GM12878 (cell line): ENCODE results near the gene HSPBP1. TPM values are rescaled to one million over a fixed set of nuclear protein-coding genes. Genes with fewer than 3 reads are reported as not detected.

ENCODE experiments used
- ATF3 ChIP-seq: IDR thresholded peaks from 2 replicates; pipeline ENCODE4 v1.6.1; 2011; ENCODE audit warnings: low read depth, mild to moderate bottlenecking, low read length, moderate library complexity, borderline replicate concordance; ENCODE audit errors: extremely low read depth
- ATF7 ChIP-seq: fragments of 450-650 bp; IDR thresholded peaks from 2 replicates; pipeline ENCODE4 v1.6.1; 2016; ENCODE audit warnings: low read depth, mild to moderate bottlenecking
- CBX5 ChIP-seq: sonication (generic); IDR thresholded peaks from 2 replicates; pipeline ENCODE4 v1.6.1; 2016; ENCODE audit warnings: low read depth, moderate library complexity, mild to moderate bottlenecking, inconsistent platforms
- CREB1 ChIP-seq: IDR thresholded peaks from 2 replicates; pipeline ENCODE4 v1.6.1; 2012; ENCODE audit warnings: low read depth, mild to moderate bottlenecking, inconsistent platforms
- CREM ChIP-seq: IDR thresholded peaks from 2 replicates; pipeline ENCODE4 v1.6.1; 2014; ENCODE audit warnings: antibody characterized with exemption, low read depth
- E4F1 ChIP-seq: fragments of 450-650 bp; IDR thresholded peaks from 2 replicates; pipeline ENCODE4 v1.6.1; 2018; ENCODE audit warnings: borderline replicate concordance, mild to moderate bottlenecking; ENCODE audit not compliant: partially characterized antibody
- GATAD2B ChIP-seq: fragments of 450-650 bp; conservative IDR thresholded peaks from 2 replicates; pipeline ENCODE4 v1.6.1; 2017; ENCODE audit warnings: low read depth, mild to moderate bottlenecking, moderate library complexity
- HDAC6 ChIP-seq: fragments of 200-600 bp; sonication (generic); IDR thresholded peaks from one replicate; pipeline ENCODE4 v1.8.0; 2017; ENCODE audit warnings: antibody characterized with exemption; ENCODE audit not compliant: unreplicated experiment
- MXI1 ChIP-seq: fragments of 150-350 bp; IDR thresholded peaks from 2 replicates; pipeline ENCODE4 v1.6.1; 2011; ENCODE audit warnings: low read depth, mild to moderate bottlenecking, inconsistent platforms, low read length, improper control_type of control experiment
- PRDM15 ChIP-seq: fragments of 450-650 bp; formaldehyde crosslinking; IDR thresholded peaks from 2 replicates; pipeline ENCODE4 v1.4.0; 2020; ENCODE audit warnings: mild to moderate bottlenecking, moderate library complexity
- RB1 ChIP-seq: fragments of 450-650 bp; formaldehyde crosslinking; IDR thresholded peaks from 2 replicates; pipeline ENCODE4 v1.6.1; 2017; ENCODE audit warnings: mild to moderate bottlenecking, borderline replicate concordance
- RBBP5 ChIP-seq: fragments of 200-600 bp; sonication (generic); conservative IDR thresholded peaks from 2 replicates; pipeline ENCODE4 v1.6.1; 2016
- ZBTB4 ChIP-seq: fragments of 450-650 bp; formaldehyde crosslinking; IDR thresholded peaks from 2 replicates; pipeline ENCODE4 v1.4.0; 2022; ENCODE audit warnings: mild to moderate bottlenecking, moderate library complexity
- ZNF622 ChIP-seq: fragments of 450-650 bp; IDR thresholded peaks from 2 replicates; pipeline ENCODE4 v1.6.1; 2017; ENCODE audit warnings: mild to moderate bottlenecking, inconsistent platforms
- ZNF687 ChIP-seq: fragments of 450-650 bp; IDR thresholded peaks from 2 replicates; pipeline ENCODE4 v1.6.1; 2017; ENCODE audit warnings: mild to moderate bottlenecking, moderate library complexity
- polyA plus RNA-seq, 11 experiments: library from polyadenylated mRNA; depleted of rRNA in 4 of 11; unstranded in 6 of 11; stranded (reverse) in 5 of 11; fragments of >200 nt; fragmentation: Nextera tagmentation in 4 of 11; fragmentation: Illumina TruSeq in 1 of 11; extraction: Ambion mirVana in 4 of 11; extraction: Trizol in 1 of 11; gene quantifications; 1 replicate in 1 of 11; 2 replicates in 10 of 11; pipeline versions ENCODE4 v1.2.1 to v1.2.3, GENCODE V29; 2011 to 2016; ENCODE audit warnings: inconsistent platforms in 2 of 11, missing spikeins in 2 of 11, low read depth in 1 of 11
- total RNA-seq, 4 experiments: library from RNA; depleted of rRNA in 3 of 4; stranded (reverse); fragments of >200 nt in 3 of 4; fragmentation: Illumina TruSeq in 1 of 4; extraction: Trizol in 1 of 4; gene quantifications; 2 replicates each; pipeline versions ENCODE4 v1.2.1 to v1.2.3, GENCODE V29; 2013 to 2021

Gene HSPBP1
- total and polyA plus RNA-seq, 10 of the 15 experiments (the other 5 are each of a cell fraction or from before 2014, with no cell fraction given), result 0.18 to 83.3 (median 23.0) TPM

GRCh38 chr19:55275851-55276719, 3.8 kb downstream of the HSPBP1 start (continued):
- no peak for TF ChIP-seq PRDM15 (CRISPR knock-in tag)
- TF ChIP-seq MXI1, result peak; percentile 36; the same call in 1 of the 2 replicates
- TF ChIP-seq ATF7, result no peak
- TF ChIP-seq ZNF622, result no peak
- TF ChIP-seq CREM, result no peak
- no peak for TF ChIP-seq E4F1
- TF ChIP-seq CBX5, result no peak
- TF ChIP-seq RBBP5, result no peak
- no peak for TF ChIP-seq ZBTB4 (CRISPR knock-in tag)
- no peak for TF ChIP-seq RB1
- TF ChIP-seq GATAD2B, result no peak
- no peak for TF ChIP-seq ZNF687
- no peak for TF ChIP-seq ATF3
- no peak for TF ChIP-seq CREB1
- no peak for TF ChIP-seq HDAC6
